Measurements from ENCODE around the gene RCC1.
"Not testable (repeated sequence)": the region's sequence is repeated elsewhere in the genome, so short reads cannot be mapped to it uniquely, and the experiment has no call there.

- not testable (repeated sequence) for TF ChIP-seq POLR2AphosphoS5 (IDR thresholded peaks at IDR 0.05)
- TF ChIP-seq, protein P1, sequence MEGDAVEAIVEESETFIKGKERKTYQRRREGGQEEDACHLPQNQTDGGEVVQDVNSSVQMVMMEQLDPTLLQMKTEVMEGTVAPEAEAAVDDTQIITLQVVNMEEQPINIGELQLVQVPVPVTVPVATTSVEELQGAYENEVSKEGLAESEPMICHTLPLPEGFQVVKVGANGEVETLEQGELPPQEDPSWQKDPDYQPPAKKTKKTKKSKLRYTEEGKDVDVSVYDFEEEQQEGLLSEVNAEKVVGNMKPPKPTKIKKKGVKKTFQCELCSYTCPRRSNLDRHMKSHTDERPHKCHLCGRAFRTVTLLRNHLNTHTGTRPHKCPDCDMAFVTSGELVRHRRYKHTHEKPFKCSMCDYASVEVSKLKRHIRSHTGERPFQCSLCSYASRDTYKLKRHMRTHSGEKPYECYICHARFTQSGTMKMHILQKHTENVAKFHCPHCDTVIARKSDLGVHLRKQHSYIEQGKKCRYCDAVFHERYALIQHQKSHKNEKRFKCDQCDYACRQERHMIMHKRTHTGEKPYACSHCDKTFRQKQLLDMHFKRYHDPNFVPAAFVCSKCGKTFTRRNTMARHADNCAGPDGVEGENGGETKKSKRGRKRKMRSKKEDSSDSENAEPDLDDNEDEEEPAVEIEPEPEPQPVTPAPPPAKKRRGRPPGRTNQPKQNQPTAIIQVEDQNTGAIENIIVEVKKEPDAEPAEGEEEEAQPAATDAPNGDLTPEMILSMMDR (IDR thresholded peaks at IDR 0.05): not testable (repeated sequence)
Observed at GRCh38 chr1:28586585-28587391, 80.9 kb downstream of the RCC1 start.

All from stomach (tissue), 4 donors.